Spinal cord (tissue), 10 donors: ENCODE measurements around the gene MOCS1. TPM values are rescaled to one million over a fixed set of nuclear protein-coding genes. Genes with fewer than 3 reads are reported as not detected.

ENCODE experiments used
- DNase-seq, 6 donors: peaks; one replicate each; pipeline versions ENCODE4 v3.0.0 to v3.0.0-alpha.2; 2013 to 2015; ENCODE audit warnings: low spot score in 6 of 6, low read depth in 4 of 6
- H3K27ac ChIP-seq: one replicate; pipeline ENCODE4 v1.5.1; 2013; ENCODE audit warnings: low read depth, low read length, control low read depth
- H3K27me3 ChIP-seq: one replicate; pipeline ENCODE4 v1.6.1; 2013; ENCODE audit warnings: low read length; ENCODE audit not compliant: control insufficient read depth, insufficient read depth
- H3K36me3 ChIP-seq: one replicate; pipeline ENCODE4 v1.6.1; 2013; ENCODE audit warnings: low read length; ENCODE audit not compliant: control insufficient read depth, insufficient read depth
- H3K4me1 ChIP-seq: one replicate; pipeline ENCODE4 v1.6.1; 2013; ENCODE audit warnings: low read length; ENCODE audit not compliant: control insufficient read depth, insufficient read depth
- H3K4me3 ChIP-seq: one replicate; pipeline ENCODE4 v1.5.1; 2013; ENCODE audit warnings: low read depth, low read length, control low read depth
- H3K9me3 ChIP-seq: one replicate; pipeline ENCODE4 v1.6.1; 2013; ENCODE audit warnings: low read length; ENCODE audit not compliant: control insufficient read depth, insufficient read depth
- WGBS: methylation state at CpG from one replicate; pipeline ENCODE4 v1.1.5; 2013; ENCODE audit warnings: missing lambda C conversion rate; ENCODE audit not compliant: insufficient coverage; 5-methylcytosine and 5-hydroxymethylcytosine counted together
- polyA plus RNA-seq, 2 donors: library from polyadenylated mRNA; unstranded; fragments of 120-200 nt; gene quantifications; one replicate each; pipeline ENCODE4 v1.2.1, GENCODE V29; 2013; ENCODE audit not compliant: insufficient read length in 2 of 2
- total RNA-seq, 2 donors: library from RNA; depleted of rRNA in 1 of 2; stranded (reverse); fragments of 120-200 nt in 1 of 2; fragments of >200 nt in 1 of 2; gene quantifications; one replicate each; pipeline versions ENCODE4 v1.2.3 to v1.2.4, GENCODE V29; 2013 to 2014
- donor health status: healthy.

MOCS1 gene
- total and polyA plus RNA-seq, 4 donors, result 9.6 to 15.4 (median 12.5) TPM

DNA sequence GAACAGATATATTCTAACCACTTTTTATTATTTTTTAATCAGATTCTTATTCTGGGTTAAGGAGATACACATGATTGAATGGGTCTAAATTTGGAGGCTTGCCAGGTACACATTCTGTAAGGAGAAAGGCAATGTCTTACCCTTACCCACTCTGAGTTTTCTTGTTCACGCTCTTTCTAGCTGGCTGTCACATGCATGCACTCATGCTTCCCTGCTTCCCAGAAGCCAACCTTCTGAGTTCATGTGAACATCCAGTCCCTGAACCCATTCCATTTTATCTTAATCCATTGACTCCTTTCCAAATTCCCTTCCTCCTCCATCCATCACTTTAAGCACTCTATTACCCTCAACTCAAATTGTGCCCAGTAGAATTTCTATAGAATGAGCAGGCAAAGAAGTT is 17.5 kb upstream of the MOCS1 start:
- no peak overlapping the region for H3K27ac ChIP-seq
- H3K36me3 ChIP-seq, result no peaks in the 10 kb centered on the region
- no peaks in the 10 kb centered on the region for H3K4me1 ChIP-seq
- no peaks in the 10 kb centered on the region for H3K27me3 ChIP-seq
- DNase-seq, result peak in 2 of 6 donors; percentile 28 to 47
- no peaks in the 10 kb centered on the region for H3K9me3 ChIP-seq
- WGBS, result 67% methylated on average over 1 of the region's 1 CpG
- H3K4me3 ChIP-seq, result no peak overlapping the region

DNA sequence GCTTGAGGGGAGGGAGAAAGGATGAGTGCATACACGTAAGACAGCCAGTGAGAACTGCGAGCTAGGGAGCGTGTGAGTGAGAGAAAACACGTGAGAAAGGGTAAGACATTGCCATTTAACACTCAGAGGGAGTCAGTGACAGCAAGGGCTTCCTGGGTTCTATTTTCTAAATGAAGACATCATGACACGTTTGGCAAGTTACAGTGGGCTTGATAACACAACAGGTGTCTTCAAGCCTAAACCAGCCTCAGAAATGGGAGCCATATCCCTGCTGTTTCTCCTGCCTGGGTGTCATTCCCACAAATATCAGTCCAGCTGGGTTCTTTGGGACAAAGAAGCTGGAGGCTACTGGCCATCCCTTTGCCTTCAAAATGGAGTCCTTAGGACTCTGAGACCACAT is 16.9 kb upstream of the MOCS1 start:
- H3K9me3 ChIP-seq, result no peaks in the 10 kb centered on the region
- no peak overlapping the region for H3K4me3 ChIP-seq
- H3K27ac ChIP-seq, result no peak overlapping the region
- no peaks in the 10 kb centered on the region for H3K36me3 ChIP-seq
- H3K4me1 ChIP-seq, result no peaks in the 10 kb centered on the region
- WGBS, result 85% methylated on average over 5 of the region's 5 CpGs
- H3K27me3 ChIP-seq, result no peaks in the 10 kb centered on the region
- DNase-seq, result no peak

DNA sequence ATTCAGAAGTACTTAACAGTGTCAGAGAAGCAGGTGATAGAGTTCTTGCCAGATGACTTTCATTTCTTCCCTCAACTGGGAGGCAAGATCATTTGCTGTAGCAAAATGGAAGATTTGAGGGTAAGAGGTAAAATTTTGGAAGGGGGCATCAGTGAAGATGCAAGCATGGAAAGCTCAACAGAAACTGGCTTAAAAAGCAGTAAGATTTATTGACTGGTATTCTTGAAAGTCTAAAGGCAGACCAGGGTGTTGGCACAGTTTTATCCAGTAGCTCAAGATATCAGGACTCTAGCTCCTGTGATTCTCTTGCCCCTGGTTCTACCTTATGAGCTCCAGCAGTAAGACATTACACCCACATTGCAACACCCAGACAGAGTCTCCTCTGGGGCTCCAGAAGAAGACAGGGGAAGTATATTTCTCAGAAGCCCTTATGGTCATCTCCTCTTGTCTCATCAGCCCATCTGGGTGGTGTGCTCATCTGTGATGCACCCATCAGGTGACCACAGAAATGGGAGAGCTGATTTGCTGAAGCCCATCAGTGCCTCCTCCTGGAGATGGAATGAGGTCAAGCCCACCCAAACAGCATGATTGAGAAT is 16.0 kb upstream of the MOCS1 start:
- no peaks in the 10 kb centered on the region for H3K4me1 ChIP-seq
- no peaks in the 10 kb centered on the region for H3K36me3 ChIP-seq
- no peaks in the 10 kb centered on the region for H3K27me3 ChIP-seq
- no peaks in the 10 kb centered on the region for H3K9me3 ChIP-seq
- H3K27ac ChIP-seq, result no peak overlapping the region
- H3K4me3 ChIP-seq, result no peak overlapping the region
- DNase-seq, result no peak

DNA sequence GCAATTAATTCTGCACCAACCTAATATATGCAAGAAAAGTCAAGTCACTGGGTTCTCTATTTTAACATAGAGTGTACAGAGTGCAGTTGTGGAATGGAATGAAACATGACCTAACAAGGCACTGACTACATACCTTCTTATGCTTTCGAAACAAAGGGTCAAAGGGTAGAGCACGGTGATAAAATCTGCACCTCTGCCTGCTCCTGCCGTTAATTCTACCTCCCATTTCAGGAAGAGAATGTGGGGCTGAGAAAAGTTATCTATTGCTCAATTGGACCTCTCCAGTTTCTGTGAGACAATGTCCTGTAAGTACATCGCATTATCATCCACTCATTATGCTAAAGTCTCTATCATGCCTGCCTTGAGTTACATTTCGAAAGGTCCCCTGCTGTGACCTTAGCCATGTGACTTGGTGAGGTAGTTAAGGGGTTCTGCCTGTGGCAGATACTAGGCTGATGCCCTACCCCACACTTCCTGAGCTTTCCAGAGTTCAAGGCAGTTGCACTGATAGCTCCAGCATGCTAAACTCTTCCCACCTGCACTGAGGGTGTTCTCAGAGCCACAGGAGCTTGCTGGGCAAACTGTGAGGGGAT is 14.0 kb upstream of the MOCS1 start:
- no peak overlapping the region for H3K27ac ChIP-seq
- H3K27me3 ChIP-seq, result no peaks in the 10 kb centered on the region
- H3K36me3 ChIP-seq, result no peaks in the 10 kb centered on the region
- no peak for DNase-seq
- H3K4me3 ChIP-seq, result no peak overlapping the region
- H3K9me3 ChIP-seq, result no peaks in the 10 kb centered on the region
- H3K4me1 ChIP-seq, result no peaks in the 10 kb centered on the region
- WGBS, result no CpG with 5 or more reads among the region's 5 CpGs

DNA sequence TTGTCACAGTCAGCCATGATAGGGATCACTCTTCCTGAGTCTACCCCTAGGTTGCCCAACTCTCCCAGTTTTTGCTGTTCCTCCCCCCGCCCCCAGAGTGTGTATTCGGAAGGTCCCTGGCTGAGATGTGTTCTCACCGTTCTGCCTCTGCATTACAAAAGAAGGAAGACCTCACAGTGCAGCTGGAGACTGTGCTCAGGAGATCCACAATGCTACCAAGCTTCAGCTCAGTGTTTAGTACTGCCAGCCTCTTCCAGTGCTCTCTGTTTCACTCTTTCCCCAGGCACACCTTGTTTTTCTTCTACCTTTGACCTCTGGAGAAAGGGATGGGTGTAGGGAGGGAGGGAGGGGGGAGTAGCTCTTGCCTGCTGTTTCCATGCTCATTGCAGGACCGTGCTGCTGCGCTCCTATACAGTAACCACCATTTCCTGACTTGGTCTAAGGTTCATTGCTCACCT is 13.4 kb upstream of the MOCS1 start:
- no peaks in the 10 kb centered on the region for H3K4me1 ChIP-seq
- no peak overlapping the region for H3K27ac ChIP-seq
- no peaks in the 10 kb centered on the region for H3K36me3 ChIP-seq
- DNase-seq, result no peak
- 19% methylated on average over 3 of the region's 5 CpGs for WGBS
- H3K27me3 ChIP-seq, result no peaks in the 10 kb centered on the region
- no peaks in the 10 kb centered on the region for H3K9me3 ChIP-seq
- no peak overlapping the region for H3K4me3 ChIP-seq

DNA sequence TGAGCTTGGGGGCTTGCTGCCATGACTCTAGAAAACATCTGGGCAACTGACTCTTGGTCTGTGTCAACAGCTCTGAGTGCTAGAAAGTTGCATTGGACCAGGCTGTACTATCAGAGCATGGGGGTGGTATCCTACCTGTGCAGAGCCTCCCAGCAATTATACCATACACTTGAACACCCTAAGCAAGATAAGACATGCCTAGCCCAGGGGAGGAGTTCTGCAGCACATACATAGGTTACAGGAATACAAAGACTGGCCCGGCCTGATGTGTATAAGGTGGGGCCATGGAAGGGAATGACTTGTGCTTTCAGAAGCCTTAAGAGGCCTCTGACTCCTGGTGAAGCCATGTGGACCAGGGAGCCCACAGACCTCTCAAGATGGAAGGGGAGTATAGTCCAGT is 11.4 kb upstream of the MOCS1 start:
- 90% methylated on average over 1 of the region's 1 CpG for WGBS
- Histone ChIP-seq H3K27me3 (no peaks in the 10 kb centered on the region), H3K4me3 (no peak overlapping the region), H3K27ac (no peak overlapping the region), H3K4me1 (no peaks in the 10 kb centered on the region), H3K36me3 (no peaks in the 10 kb centered on the region), H3K9me3 (no peaks in the 10 kb centered on the region)
- no peak for DNase-seq

DNA sequence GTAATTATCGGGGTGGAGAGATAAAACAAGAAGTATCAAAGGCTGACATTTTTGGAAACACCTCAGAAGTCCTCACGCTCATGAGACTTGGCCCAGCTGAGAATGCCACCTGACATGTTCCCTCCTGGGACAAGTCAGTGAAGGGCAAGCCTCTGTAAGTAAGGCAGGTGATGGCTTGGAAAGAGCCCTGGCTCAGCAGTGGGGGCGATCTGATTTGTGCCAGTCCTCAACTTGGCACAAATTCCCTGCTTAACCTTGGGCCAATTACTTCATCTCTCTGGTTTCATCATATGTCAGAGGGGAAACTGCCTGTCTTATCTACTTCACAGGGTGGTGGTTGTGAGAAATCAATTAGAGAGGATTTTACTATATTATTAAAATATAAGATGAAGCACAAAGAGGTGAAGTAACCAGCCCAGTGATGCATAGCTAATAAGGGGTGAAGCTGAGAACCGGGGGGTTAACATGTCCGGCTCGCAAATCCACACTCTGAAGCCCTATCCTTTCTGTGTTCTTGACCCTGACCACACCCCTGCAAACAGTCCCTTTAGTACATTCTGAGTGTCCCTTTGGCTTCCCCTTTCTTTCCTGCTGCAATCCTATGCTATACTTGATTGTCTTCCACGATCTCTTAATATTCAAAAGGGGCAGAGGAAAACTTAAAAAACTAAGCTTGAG is 8.8 kb upstream of the MOCS1 start:
- H3K27me3 ChIP-seq, result no peaks in the 10 kb centered on the region

DNA sequence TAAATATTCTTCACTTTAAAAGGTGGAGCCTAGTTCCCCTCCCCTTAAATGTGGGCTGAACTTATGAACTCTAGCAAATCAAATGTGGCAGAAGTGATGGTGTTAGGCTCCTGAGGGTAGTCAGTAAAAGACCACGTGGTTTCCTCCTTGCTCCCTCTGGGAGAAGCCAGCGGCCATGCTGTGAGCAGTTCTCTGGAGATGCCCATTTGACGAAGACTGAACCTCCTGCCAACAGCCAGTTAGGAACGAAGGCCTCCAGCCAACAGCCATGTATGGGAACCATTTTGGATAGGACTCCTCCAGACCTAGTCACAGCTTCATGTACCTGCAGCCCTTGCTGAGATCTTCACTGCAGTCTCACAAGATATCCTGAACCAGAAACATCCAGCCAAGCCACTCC is 7.6 kb upstream of the MOCS1 start:
- H3K4me1 ChIP-seq, result no peaks in the 10 kb centered on the region
- no peak overlapping the region for H3K27ac ChIP-seq
- no peaks in the 10 kb centered on the region for H3K9me3 ChIP-seq
- H3K27me3 ChIP-seq, result no peaks in the 10 kb centered on the region
- DNase-seq, result no peak
- no peaks in the 10 kb centered on the region for H3K36me3 ChIP-seq
- WGBS, result 76% methylated on average over 4 of the region's 4 CpGs
- H3K4me3 ChIP-seq, result no peak overlapping the region

More for the DNA sequence above, 8.8 kb upstream of the MOCS1 start:
- H3K36me3 ChIP-seq, result no peaks in the 10 kb centered on the region
- H3K9me3 ChIP-seq, result no peaks in the 10 kb centered on the region
- DNase-seq, result no peak
- WGBS, result 94% methylated on average over 2 of the region's 7 CpGs
- H3K27ac ChIP-seq, result no peak overlapping the region
- H3K4me3 ChIP-seq, result no peak overlapping the region
- H3K4me1 ChIP-seq, result no peaks in the 10 kb centered on the region

DNA sequence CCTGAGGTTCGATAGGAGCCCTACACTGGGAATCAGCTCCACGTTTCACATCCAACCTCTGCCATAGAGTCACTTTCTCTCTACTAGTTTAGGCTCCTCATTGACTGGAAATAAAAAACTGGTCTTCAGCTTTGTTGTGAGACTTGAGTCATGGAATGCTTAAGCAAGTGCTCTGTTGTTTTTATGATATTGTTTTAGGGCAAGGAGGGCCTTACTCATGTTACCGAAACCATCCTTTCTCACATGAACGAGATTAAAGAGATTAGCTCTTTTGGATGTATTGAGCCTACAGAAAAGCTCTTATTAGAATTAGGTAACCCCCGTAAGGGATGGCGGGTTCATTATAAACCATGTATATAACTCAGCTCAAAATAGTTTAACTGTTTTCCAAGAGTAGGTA is 6.9 kb upstream of the MOCS1 start:
- Histone ChIP-seq H3K4me1 (no peaks in the 10 kb centered on the region), H3K9me3 (no peaks in the 10 kb centered on the region), H3K27me3 (no peaks in the 10 kb centered on the region), H3K36me3 (no peaks in the 10 kb centered on the region), H3K27ac (no peak overlapping the region), H3K4me3 (no peak overlapping the region)
- no CpG with 5 or more reads among the region's 6 CpGs for WGBS
- no peak for DNase-seq
